ENCODE data around the gene GATC.
"Not testable (repeated sequence)": the region's sequence is repeated elsewhere in the genome, so short reads cannot be mapped to it uniquely, and the experiment has no call there.

The GATC gene

GRCh38 chr12:120481022-120481767 is 35.0 kb downstream of the GATC start:
- Histone ChIP-seq H3K4me3 (no peak overlapping the region), H3K27ac (no peak overlapping the region), H3K27me3 (no peaks in the 10 kb centered on the region), H3K36me3 (peaks cover 0 to 13% (median 0%) of the 10 kb centered on the region in 3 donors), H3K9me3 (no peaks in the 10 kb centered on the region), H3K4me1 (no peaks in the 10 kb centered on the region)
- intact Hi-C loops (cut with DNase I; ENCODE audit: low total_unique reads), result no loop called here
- TF ChIP-seq CTCF (IDR thresholded peaks at IDR 0.05), result no peak
- DNase-seq, result no peak

GRCh38 chr12:120483621-120484020 is 37.4 kb downstream of the GATC start:
- no peaks in the 10 kb centered on the region for H3K27me3 ChIP-seq
- H3K36me3 ChIP-seq, result peaks cover 0 to 17% (median 0%) of the 10 kb centered on the region in 3 donors
- TF ChIP-seq CTCF (IDR thresholded peaks at IDR 0.05), result no peak
- no peaks in the 10 kb centered on the region for H3K9me3 ChIP-seq
- H3K4me1 ChIP-seq, result no peaks in the 10 kb centered on the region
- intact Hi-C loops (cut with DNase I; ENCODE audit: low total_unique reads), result no loop called here
- no peak overlapping the region for H3K4me3 ChIP-seq
- no peak for DNase-seq
- no peak overlapping the region for H3K27ac ChIP-seq

- DNase-seq, result no peak
- H3K27me3 ChIP-seq, result no peaks in the 10 kb centered on the region
- intact Hi-C loops (cut with DNase I; ENCODE audit: low total_unique reads), result no loop called here
- no peak overlapping the region for H3K27ac ChIP-seq
- no peak for TF ChIP-seq CTCF (IDR thresholded peaks at IDR 0.05)
- H3K36me3 ChIP-seq, result peaks cover 0 to 30% (median 0%) of the 10 kb centered on the region in 3 donors
- no peaks in the 10 kb centered on the region for H3K9me3 ChIP-seq
- H3K4me1 ChIP-seq, result no peaks in the 10 kb centered on the region
- H3K4me3 ChIP-seq, result no peak overlapping the region
Measured at GRCh38 chr12:120485961-120486881, 40.0 kb downstream of the GATC start.

GRCh38 chr12:120487552-120487951 is 41.3 kb downstream of the GATC start:
- H3K4me1 ChIP-seq; H3K27me3 ChIP-seq; H3K9me3 ChIP-seq; H3K4me3 ChIP-seq; H3K27ac ChIP-seq; DNase-seq; intact Hi-C loops (cut with DNase I; ENCODE audit: low total_unique reads): not testable (repeated sequence)
- H3K36me3 ChIP-seq, result peaks cover 0 to 24% (median 0%) of the 10 kb centered on the region in 3 donors

GRCh38 chr12:120488057-120488640 is 41.9 kb downstream of the GATC start:
- Histone ChIP-seq H3K9me3 (no peaks in the 10 kb centered on the region), H3K27me3 (no peaks in the 10 kb centered on the region), H3K36me3 (peaks cover 0 to 22% (median 0%) of the 10 kb centered on the region in 3 donors), H3K27ac (no peak overlapping the region), H3K4me3 (no peak overlapping the region), H3K4me1 (no peaks in the 10 kb centered on the region)
- no peak for DNase-seq
- TF ChIP-seq CTCF (IDR thresholded peaks at IDR 0.05), result no peak
- intact Hi-C loops (cut with DNase I; ENCODE audit: low total_unique reads), result no loop called here
